Mammary epithelial cell (primary cell): Measurements from ENCODE around the gene SORCS2.

ENCODE experiments used
- CTCF ChIP-seq, 2 donors: IDR thresholded peaks in 1 of 2; conservative IDR thresholded peaks in 1 of 2; 2 replicates each; pipeline ENCODE4 v1.5.1; 2011 to 2012; ENCODE audit warnings: inconsistent platforms in 2 of 2, low read length in 2 of 2, mild to moderate bottlenecking in 2 of 2, control low read depth in 1 of 2, low read depth in 1 of 2; ENCODE audit not compliant: insufficient read depth in 1 of 2; ENCODE audit errors: extremely low read depth in 1 of 2
- EZH2 ChIP-seq: IDR thresholded peaks from 2 replicates; pipeline ENCODE4 v1.6.1; 2012; ENCODE audit warnings: low read length, inconsistent platforms, borderline replicate concordance

DNA sequence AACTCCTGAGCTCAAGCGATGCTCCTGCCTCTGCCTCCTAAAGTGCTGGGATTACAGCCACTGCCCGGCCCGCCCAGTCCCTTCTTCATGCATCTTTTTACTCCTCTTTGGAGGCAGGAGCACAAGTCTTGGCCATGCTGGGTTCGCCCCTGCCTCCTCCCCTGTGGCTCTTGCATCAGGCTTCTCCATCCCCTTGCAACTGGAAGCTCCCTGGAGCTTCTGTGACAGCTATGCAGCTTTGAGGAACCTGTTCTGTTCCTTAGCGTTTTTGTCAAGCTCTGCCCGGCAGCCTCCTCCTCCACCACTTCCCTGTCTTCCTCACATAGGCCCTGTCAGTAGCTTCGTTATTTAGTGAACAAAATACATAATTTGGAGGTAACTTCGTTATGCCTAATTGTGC is 168.5 kb downstream of the SORCS2 start:
- TF ChIP-seq CTCF (conservative IDR thresholded peaks at IDR 0.05 in 1 of 2, IDR thresholded peaks at IDR 0.05 in 1 of 2; ENCODE audit: extremely low read depth in 1 of 2, insufficient read depth in 1 of 2, low read depth in 1 of 2, low read length in 2 of 2) (no peak), EZH2 (no peak)
